Tibial nerve (tissue), 4 donors: ENCODE results near the gene LIPC. TPM values are rescaled to one million over a fixed set of nuclear protein-coding genes. Genes with fewer than 3 reads are reported as not detected.

ENCODE experiments used
- DNase-seq, 2 donors: peaks; one replicate each; pipeline ENCODE4 v3.0.0-alpha.2; 2019; ENCODE audit warnings: low spot score in 2 of 2
- H3K27ac ChIP-seq, 4 donors: fragments of 200-600 bp; sonication (generic) in 3 of 4; one replicate each; pipeline ENCODE4 v1.5.1; 2017 to 2019; ENCODE audit warnings: mild to moderate bottlenecking in 1 of 4
- H3K27me3 ChIP-seq, 2 donors: fragments of 200-600 bp; sonication (generic) in 1 of 2; one replicate each; pipeline versions ENCODE4 v1.5.1 to v1.6.0; 2017 to 2019
- H3K36me3 ChIP-seq, 3 donors: fragments of 200-600 bp; sonication (generic); one replicate each; pipeline ENCODE4 v1.5.1; 2018 to 2019
- H3K4me1 ChIP-seq, 4 donors: fragments of 200-600 bp; sonication (generic) in 3 of 4; one replicate each; pipeline ENCODE4 v1.5.1; 2017 to 2019
- H3K4me3 ChIP-seq, 4 donors: fragments of 200-600 bp; sonication (generic) in 3 of 4; one replicate each; pipeline ENCODE4 v1.5.1; 2017 to 2019; ENCODE audit warnings: mild to moderate bottlenecking in 1 of 4, moderate library complexity in 1 of 4
- H3K9me3 ChIP-seq, 4 donors: fragments of 200-600 bp; sonication (generic) in 3 of 4; one replicate each; pipeline ENCODE4 v1.5.1; 2017 to 2019
- EP300 ChIP-seq, 2 donors: sonication (generic); formaldehyde crosslinking; IDR thresholded peaks; one replicate each; pipeline ENCODE4 v1.6.1; 2017; ENCODE audit warnings: antibody characterized with exemption in 2 of 2, mild to moderate bottlenecking in 1 of 2
- POLR2A ChIP-seq, 2 donors: fragments of 450-650 bp; IDR thresholded peaks; one replicate each; pipeline ENCODE4 v1.6.1; 2017; ENCODE audit warnings: antibody characterized with exemption in 2 of 2, mild to moderate bottlenecking in 2 of 2, moderate library complexity in 2 of 2
- WGBS, 2 donors: methylation state at CpG; one replicate each; pipeline ENCODE4 v1.1.5; 2018; 5-methylcytosine and 5-hydroxymethylcytosine counted together
- total RNA-seq, 4 donors: library from RNA; depleted of rRNA; stranded (reverse); fragments of >200 nt; gene quantifications; one replicate each; pipeline ENCODE4 v1.1.0, GENCODE V29; 2016
- TF ChIP-seq, protein P1 (sequence below), 5 experiments: fragments of 200-600 bp in 3 of 5; fragments of 450-650 bp in 2 of 5; sonication (generic) in 3 of 5; IDR thresholded peaks; one replicate each; pipeline ENCODE4 v1.5.1; 2016 to 2019; ENCODE audit warnings: antibody characterized with exemption in 5 of 5, mild to moderate bottlenecking in 3 of 5, moderate library complexity in 2 of 5

Gene LIPC
- total RNA-seq, 4 donors from 2014 or later: 11.2 to 18.4 (median 14.7) TPM

DNA sequence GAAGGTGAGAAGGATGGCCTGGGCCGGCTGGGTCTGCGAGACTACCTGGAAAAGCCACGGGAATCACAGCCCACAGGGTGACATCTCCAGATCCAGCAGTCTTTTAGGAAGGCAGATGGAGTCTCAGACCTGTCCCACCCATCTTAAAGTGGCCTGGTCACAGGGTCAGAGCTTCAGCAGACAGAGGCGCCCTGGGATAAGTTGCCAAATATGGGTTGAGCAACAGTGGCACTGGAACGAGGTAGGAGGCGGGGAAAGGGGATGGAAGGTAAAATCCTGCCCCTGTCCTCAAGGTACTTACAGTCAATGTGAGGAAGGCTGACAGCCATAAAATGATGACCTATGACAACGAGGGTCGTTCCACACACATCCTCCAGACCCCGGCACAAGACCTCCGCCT lies 80.7 kb downstream of the LIPC start:
- Histone ChIP-seq H3K4me3 (no peak overlapping the region), H3K36me3 (no peaks in the 10 kb centered on the region), H3K27ac (no peak overlapping the region), H3K4me1 (peaks cover 0 to 13% (median under 1%) of the 10 kb centered on the region in 4 donors), H3K27me3 (no peaks in the 10 kb centered on the region), H3K9me3 (peaks cover 0 to 2% (median 0%) of the 10 kb centered on the region in 4 donors)
- DNase-seq: no peak
- 82 to 83% methylated on average over 10 of the region's 10 CpGs for WGBS, 2 donors
- TF ChIP-seq EP300 (IDR thresholded peaks at IDR 0.05) (no peak), POLR2A (IDR thresholded peaks at IDR 0.05) (no peak)
- TF ChIP-seq, protein P1, sequence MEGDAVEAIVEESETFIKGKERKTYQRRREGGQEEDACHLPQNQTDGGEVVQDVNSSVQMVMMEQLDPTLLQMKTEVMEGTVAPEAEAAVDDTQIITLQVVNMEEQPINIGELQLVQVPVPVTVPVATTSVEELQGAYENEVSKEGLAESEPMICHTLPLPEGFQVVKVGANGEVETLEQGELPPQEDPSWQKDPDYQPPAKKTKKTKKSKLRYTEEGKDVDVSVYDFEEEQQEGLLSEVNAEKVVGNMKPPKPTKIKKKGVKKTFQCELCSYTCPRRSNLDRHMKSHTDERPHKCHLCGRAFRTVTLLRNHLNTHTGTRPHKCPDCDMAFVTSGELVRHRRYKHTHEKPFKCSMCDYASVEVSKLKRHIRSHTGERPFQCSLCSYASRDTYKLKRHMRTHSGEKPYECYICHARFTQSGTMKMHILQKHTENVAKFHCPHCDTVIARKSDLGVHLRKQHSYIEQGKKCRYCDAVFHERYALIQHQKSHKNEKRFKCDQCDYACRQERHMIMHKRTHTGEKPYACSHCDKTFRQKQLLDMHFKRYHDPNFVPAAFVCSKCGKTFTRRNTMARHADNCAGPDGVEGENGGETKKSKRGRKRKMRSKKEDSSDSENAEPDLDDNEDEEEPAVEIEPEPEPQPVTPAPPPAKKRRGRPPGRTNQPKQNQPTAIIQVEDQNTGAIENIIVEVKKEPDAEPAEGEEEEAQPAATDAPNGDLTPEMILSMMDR (IDR thresholded peaks at IDR 0.05): no peak

DNA sequence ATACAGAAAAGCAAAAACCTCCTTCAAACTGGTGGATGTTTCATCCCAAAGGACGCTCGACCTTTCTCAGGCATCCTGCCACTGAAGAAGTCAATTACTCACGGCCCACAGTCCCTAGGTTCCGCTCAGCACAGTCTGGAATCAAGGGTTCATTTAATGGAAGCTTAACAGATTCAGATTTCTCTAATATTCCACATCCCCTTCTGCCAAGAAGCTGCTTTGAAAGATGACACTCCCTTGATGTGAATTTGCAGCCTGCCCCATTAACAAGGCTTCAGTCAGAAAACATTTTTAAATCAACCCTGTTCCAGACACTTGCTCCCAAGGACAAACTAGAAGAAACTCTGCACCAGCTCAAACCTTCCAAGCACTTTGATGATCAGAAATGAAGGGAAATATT lies 81.2 kb downstream of the LIPC start:
- WGBS, 2 donors: 52 to 57% methylated on average over 4 of the region's 4 CpGs
- H3K36me3 ChIP-seq: no peaks in the 10 kb centered on the region
- no peak for DNase-seq
- no peak overlapping the region for H3K27ac ChIP-seq
- no peak for TF ChIP-seq POLR2A (IDR thresholded peaks at IDR 0.05)
- TF ChIP-seq, protein P1 (IDR thresholded peaks at IDR 0.05): no peak
- no peak for TF ChIP-seq EP300 (IDR thresholded peaks at IDR 0.05)
- peaks cover 0 to 2% (median 0%) of the 10 kb centered on the region in 4 donors for H3K9me3 ChIP-seq
- H3K4me1 ChIP-seq: peaks cover 0 to 18% (median 3%) of the 10 kb centered on the region in 4 donors
- H3K4me3 ChIP-seq: no peak overlapping the region
- H3K27me3 ChIP-seq: no peaks in the 10 kb centered on the region

DNA sequence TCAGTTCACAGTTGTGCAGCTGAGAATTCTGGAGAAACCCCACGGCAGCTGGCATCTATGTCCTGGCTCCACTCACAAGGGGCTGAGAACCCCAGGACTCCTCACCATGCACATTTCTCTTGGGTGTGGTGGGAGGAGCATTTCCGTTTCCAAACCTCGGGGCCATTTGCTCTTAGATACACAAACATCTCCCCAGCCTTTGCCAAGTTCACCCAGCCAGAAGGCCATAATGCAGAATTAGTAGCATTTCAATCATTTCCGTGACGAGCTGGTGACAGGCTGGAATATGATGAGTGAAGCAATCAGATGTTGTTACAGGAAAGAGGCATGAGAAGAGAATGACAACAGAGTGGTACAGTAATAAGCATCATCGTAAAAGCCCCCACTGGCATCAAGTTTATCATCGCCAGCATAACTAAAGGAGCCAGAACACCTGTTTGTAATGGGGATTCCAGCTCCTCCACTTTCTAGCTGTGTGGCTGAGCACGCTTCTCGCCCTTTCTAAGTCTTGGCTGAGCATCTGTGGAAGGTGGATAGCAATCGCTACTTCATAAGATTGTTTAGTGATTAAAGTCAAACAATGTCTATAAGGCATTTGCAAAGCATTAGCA lies 82.0 kb downstream of the LIPC start:
- no peak overlapping the region for H3K27ac ChIP-seq
- H3K4me1 ChIP-seq: peaks cover 0 to 23% (median 7%) of the 10 kb centered on the region in 4 donors
- H3K4me3 ChIP-seq: no peak overlapping the region
- no peaks in the 10 kb centered on the region for H3K27me3 ChIP-seq
- H3K9me3 ChIP-seq: peaks cover 0 to 2% (median 0%) of the 10 kb centered on the region in 4 donors
- TF ChIP-seq, protein P1 (IDR thresholded peaks at IDR 0.05): no peak
- TF ChIP-seq EP300 (IDR thresholded peaks at IDR 0.05) (no peak), POLR2A (IDR thresholded peaks at IDR 0.05) (no peak)
- no peak for DNase-seq
- no peaks in the 10 kb centered on the region for H3K36me3 ChIP-seq
- WGBS, 2 donors: 79 to 81% methylated on average over 10 of the region's 10 CpGs

DNA sequence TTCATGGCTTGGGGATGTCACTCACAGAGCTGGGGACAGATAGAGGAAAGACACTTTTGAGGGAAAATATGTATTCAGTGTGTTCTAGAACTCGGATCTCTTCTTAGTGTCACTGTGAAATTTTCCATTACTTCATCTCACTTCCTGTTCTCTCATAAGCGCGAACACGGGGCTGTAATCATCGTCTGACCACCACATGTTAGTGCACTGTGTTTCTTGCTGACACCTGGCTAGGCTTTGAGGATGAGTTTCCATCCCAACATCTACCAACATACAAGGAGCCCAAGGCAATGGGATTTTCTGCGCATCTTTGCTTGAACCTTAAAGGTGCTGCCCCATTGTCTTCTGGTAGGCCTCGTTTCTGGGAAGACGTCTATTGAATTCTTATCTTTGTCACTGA lies 84.0 kb downstream of the LIPC start:
- Histone ChIP-seq H3K9me3 (peaks cover 0 to 2% (median 0%) of the 10 kb centered on the region in 4 donors), H3K4me3 (no peak overlapping the region), H3K36me3 (no peaks in the 10 kb centered on the region), H3K27me3 (no peaks in the 10 kb centered on the region), H3K27ac (no peak overlapping the region), H3K4me1 (peaks cover 0 to 38% (median 9%) of the 10 kb centered on the region in 4 donors)
- TF ChIP-seq EP300 (IDR thresholded peaks at IDR 0.05) (no peak), POLR2A (IDR thresholded peaks at IDR 0.05) (no peak)
- TF ChIP-seq, protein P1 (IDR thresholded peaks at IDR 0.05): no peak
- DNase-seq: no peak
- WGBS, 2 donors: 78 to 79% methylated on average over 8 of the region's 8 CpGs

DNA sequence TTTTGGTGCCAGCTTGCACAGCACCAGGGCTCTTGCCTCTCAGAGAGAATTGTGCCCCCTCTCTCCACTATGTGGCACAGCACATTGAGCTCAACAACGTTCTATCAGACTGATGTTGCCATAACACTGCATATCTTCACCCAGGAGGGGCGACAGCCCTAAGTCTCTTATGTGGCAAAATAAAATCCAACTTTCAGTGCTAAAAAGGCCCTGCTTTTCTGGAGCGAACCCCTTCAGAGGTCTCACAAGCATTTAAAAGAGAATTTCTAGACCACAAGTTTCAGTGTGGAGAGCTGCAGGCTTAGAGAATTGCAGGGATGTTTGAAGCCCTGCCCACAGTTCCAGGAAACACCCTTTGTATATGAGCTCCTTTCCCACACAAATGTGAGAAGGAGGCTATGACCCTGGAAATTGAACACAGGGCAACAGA lies 85.5 kb downstream of the LIPC start:
- Histone ChIP-seq H3K27me3 (no peaks in the 10 kb centered on the region), H3K4me3 (no peak overlapping the region), H3K4me1 (peaks cover 0 to 53% (median 14%) of the 10 kb centered on the region in 4 donors), H3K9me3 (peaks cover 0 to 2% (median 0%) of the 10 kb centered on the region in 4 donors), H3K27ac (peak overlapping the region in 3 of 4 donors; percentile 6 to 75 (median 69)), H3K36me3 (no peaks in the 10 kb centered on the region)
- no peak for DNase-seq
- WGBS, 2 donors: 52 to 53% methylated on average over 3 of the region's 3 CpGs
- TF ChIP-seq, protein P1 (IDR thresholded peaks at IDR 0.05): no peak
- TF ChIP-seq EP300 (IDR thresholded peaks at IDR 0.05): no peak
- TF ChIP-seq POLR2A (IDR thresholded peaks at IDR 0.05): no peak
